Adrenal gland (tissue), 12 donors: ENCODE results near the gene ABAT. TPM values are rescaled to one million over a fixed set of nuclear protein-coding genes. Genes with fewer than 3 reads are reported as not detected.

Experiments
- DNase-seq, 7 donors: peaks; one replicate each; pipeline ENCODE4 v3.0.0-alpha.2; 2019 to 2020
- H3K27ac ChIP-seq, 5 donors: fragments of 200-600 bp; sonication (generic) in 4 of 5; 1 replicate in 3 of 5; 2 replicates in 2 of 5; pipeline versions ENCODE4 v1.5.1 to v1.8.0; 2016 to 2020; ENCODE audit warnings: mild to moderate bottlenecking in 1 of 5
- H3K27me3 ChIP-seq: fragments of 200-600 bp; 2 replicates; pipeline ENCODE4 v1.8.0; 2021
- H3K36me3 ChIP-seq, 2 donors: fragments of 200-600 bp; replicated peaks in 1 of 2; 1 replicate in 1 of 2; 2 replicates in 1 of 2; pipeline versions ENCODE4 v1.5.1 to v1.8.0; 2018 to 2022
- H3K4me1 ChIP-seq, 2 donors: fragments of 200-600 bp; replicated peaks in 1 of 2; 1 replicate in 1 of 2; 2 replicates in 1 of 2; pipeline versions ENCODE4 v1.5.1 to v1.8.0; 2018 to 2021
- H3K4me3 ChIP-seq, 4 donors: fragments of 200-600 bp; sonication (generic) in 3 of 4; one replicate each; pipeline ENCODE4 v1.5.1; 2016 to 2018
- H3K9me3 ChIP-seq, 3 donors: fragments of 200-600 bp; sonication (generic) in 1 of 3; replicated peaks in 1 of 3; 1 replicate in 2 of 3; 2 replicates in 1 of 3; pipeline versions ENCODE4 v1.5.1 to v1.8.0; 2016 to 2021
- CTCF ChIP-seq, 6 experiments: fragments of 450-650 bp in 4 of 6; fragments of 200-600 bp in 2 of 6; sonication (generic) in 1 of 6; IDR thresholded peaks; 1 replicate in 5 of 6; 2 replicates in 1 of 6; pipeline versions ENCODE4 v1.5.1 to v1.8.0; 2016 to 2021; ENCODE audit warnings: antibody characterized with exemption in 6 of 6, mild to moderate bottlenecking in 2 of 6, moderate library complexity in 1 of 6
- POLR2A ChIP-seq, 2 donors: fragments of 450-650 bp; IDR thresholded peaks; one replicate each; pipeline ENCODE4 v1.6.1; 2017; ENCODE audit warnings: antibody characterized with exemption in 2 of 2, mild to moderate bottlenecking in 2 of 2, moderate library complexity in 1 of 2
- WGBS, 4 donors: extraction: QIAGEN DNeasy Blood & Tissue Kit in 2 of 4; methylation state at CpG; one replicate each; pipeline versions ENCODE4 v1.1.5 to v1.1.7; 2013 to 2017; 5-methylcytosine and 5-hydroxymethylcytosine counted together
- intact Hi-C, 2 donors: fragments of 100-400 bp; cut with DNase I; formaldehyde crosslinking; loops; one replicate each; pipeline versions ENCODE4 v1.14.1 to v1.15.0; 2022 to 2023
- polyA plus RNA-seq, 3 donors: library from polyadenylated mRNA; stranded (reverse); fragments of 200-250 nt in 2 of 3; fragments of 350-450 nt in 1 of 3; fragmentation: Illumina TruSeq in 1 of 3; extraction: RNeasy Lipid Tissue Mini Kit (QIAGEN cat#74804) in 1 of 3; gene quantifications; one replicate each; pipeline ENCODE4 v1.2.3, GENCODE V29; 2013 to 2014
- total RNA-seq, 9 donors: library from RNA; depleted of rRNA in 4 of 9; stranded (reverse); fragments of >200 nt in 4 of 9; fragments of 120-200 nt in 1 of 9; fragmentation: NEBNext Ultra II Directional in 1 of 9; extraction: Animal tissue kit (Norgen Biotek cat#: 25700) in 1 of 9; gene quantifications; one replicate each; pipeline versions ENCODE4 v1.1.0 to v1.2.4, GENCODE V29; 2013 to 2023
- donor health status: healthy with polysubstance abuse.
- donor health status: Bipolar disorder and iron deficiency.
- donor health status: DM: yes; HTN: yes; CAD: no.
- donor health status: DM: no; HTN: no; CAD: no.
- donor health status: DM: no; HTN: no; CAD: no.
- donor health status: DM: yes; HTN: yes; CAD: no.

Gene ABAT
- total and polyA plus RNA-seq, 12 donors: 12.1 to 89.2 (median 28.5) TPM

GRCh38 chr16:8645831-8646230, 28.6 kb upstream of the ABAT start:
- no peak for TF ChIP-seq CTCF (IDR thresholded peaks at IDR 0.05)
- TF ChIP-seq POLR2A (IDR thresholded peaks at IDR 0.05): no peak
- WGBS, 4 donors: 89 to 97% (median 93%) methylated on average over 13 of the region's 13 CpGs
- H3K4me3 ChIP-seq: no peak overlapping the region
- H3K27me3 ChIP-seq: no peaks in the 10 kb centered on the region
- peaks cover 0 to 68% of the 10 kb centered on the region in 2 donors for H3K36me3 ChIP-seq
- no peak for DNase-seq
- intact Hi-C loops: no loop called here
- no peaks in the 10 kb centered on the region for H3K9me3 ChIP-seq
- H3K4me1 ChIP-seq: no peaks in the 10 kb centered on the region
- no peak overlapping the region for H3K27ac ChIP-seq

GRCh38 chr16:8646326-8647053, 27.9 kb upstream of the ABAT start:
- Histone ChIP-seq H3K27me3 (no peaks in the 10 kb centered on the region), H3K27ac (no peak overlapping the region), H3K4me1 (no peaks in the 10 kb centered on the region), H3K4me3 (no peak overlapping the region), H3K36me3 (peaks cover 0 to 62% of the 10 kb centered on the region in 2 donors), H3K9me3 (no peaks in the 10 kb centered on the region)
- 71 to 82% (median 76%) methylated on average over 13 of the region's 13 CpGs for WGBS, 4 donors
- TF ChIP-seq CTCF (IDR thresholded peaks at IDR 0.05) (no peak), POLR2A (IDR thresholded peaks at IDR 0.05) (no peak)
- intact Hi-C loops: no loop called here
- DNase-seq: no peak

- Histone ChIP-seq H3K27ac (no peak overlapping the region), H3K9me3 (no peaks in the 10 kb centered on the region), H3K36me3 (peaks cover 0 to 49% of the 10 kb centered on the region in 2 donors), H3K4me1 (no peaks in the 10 kb centered on the region), H3K27me3 (no peaks in the 10 kb centered on the region), H3K4me3 (no peak overlapping the region)
- 63 to 86% (median 75%) methylated on average over 3 to 9 of the region's 9 CpGs for WGBS, 4 donors
- intact Hi-C loops: no loop called here
- TF ChIP-seq POLR2A (IDR thresholded peaks at IDR 0.05) (no peak), CTCF (IDR thresholded peaks at IDR 0.05) (no peak)
- no peak for DNase-seq
These were observed 26.6 kb upstream of the ABAT start for GRCh38 chr16:8647721-8648318.

- Histone ChIP-seq H3K27ac (no peak overlapping the region), H3K4me3 (no peak overlapping the region), H3K4me1 (no peaks in the 10 kb centered on the region), H3K27me3 (no peaks in the 10 kb centered on the region), H3K9me3 (no peaks in the 10 kb centered on the region), H3K36me3 (peaks cover 0 to 39% of the 10 kb centered on the region in 2 donors)
- intact Hi-C loops: no loop called here
- TF ChIP-seq CTCF (IDR thresholded peaks at IDR 0.05) (no peak), POLR2A (IDR thresholded peaks at IDR 0.05) (no peak)
- 82 to 97% (median 92%) methylated on average over 4 of the region's 4 CpGs for WGBS, 4 donors
- no peak for DNase-seq
These were observed 25.5 kb upstream of the ABAT start for GRCh38 chr16:8648877-8649276.
